Hindlimb muscle (tissue), 1 donor: Measurements from ENCODE around the gene WNK1. TPM values are rescaled to one million over a fixed set of nuclear protein-coding genes. Genes with fewer than 3 reads are reported as not detected.
"Not testable (repeated sequence)": the region's sequence is repeated elsewhere in the genome, so short reads cannot be mapped to it uniquely, and the experiment has no call there.

Source experiments
- DNase-seq: peaks from one replicate; pipeline ENCODE4 v3.0.0-alpha.2; 2013
- polyA plus RNA-seq: library from polyadenylated mRNA; unstranded; fragments of 120-200 nt; gene quantifications from one replicate; pipeline ENCODE4 v1.2.1, GENCODE V29; 2013; ENCODE audit not compliant: insufficient read length

WNK1 gene
- polyA plus RNA-seq, 1 donor, result 61.4 TPM

DNA sequence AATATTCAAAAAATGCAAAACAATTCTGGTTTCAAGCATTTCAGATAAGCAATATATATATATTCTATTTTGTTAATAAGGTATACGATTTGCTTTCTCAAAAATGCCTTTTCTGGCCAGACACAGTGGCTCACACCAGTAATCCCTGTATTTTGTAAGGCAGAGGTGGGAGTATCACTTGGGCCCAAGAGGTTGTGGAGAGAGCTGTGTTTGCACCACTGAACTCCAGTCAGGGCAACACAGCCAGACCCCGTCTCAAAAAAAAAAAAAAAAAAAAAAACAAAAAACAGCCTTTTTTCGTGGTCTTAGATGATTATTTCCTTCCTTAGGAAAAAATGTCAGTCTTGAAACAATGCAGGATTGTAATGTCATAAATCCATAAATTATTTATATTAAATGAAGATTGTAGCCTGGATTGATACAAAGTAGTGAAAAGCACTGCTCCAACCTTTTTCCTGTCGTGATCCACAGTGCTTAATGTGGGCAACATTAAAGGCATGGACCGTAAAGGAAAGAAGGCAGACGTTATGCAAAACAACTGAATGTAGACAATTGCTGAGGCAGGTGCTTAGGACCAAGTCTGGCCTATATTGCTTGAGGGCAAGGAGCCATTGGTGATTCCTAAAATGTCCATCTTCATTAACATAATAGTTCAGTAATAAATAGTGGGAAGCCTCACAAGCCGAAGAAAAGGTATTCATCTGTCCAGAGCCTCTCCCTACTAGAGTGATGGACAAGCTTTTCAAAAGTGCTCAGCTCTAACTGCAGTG lies 160.3 kb downstream of the WNK1 start:
- no peak for DNase-seq

DNA sequence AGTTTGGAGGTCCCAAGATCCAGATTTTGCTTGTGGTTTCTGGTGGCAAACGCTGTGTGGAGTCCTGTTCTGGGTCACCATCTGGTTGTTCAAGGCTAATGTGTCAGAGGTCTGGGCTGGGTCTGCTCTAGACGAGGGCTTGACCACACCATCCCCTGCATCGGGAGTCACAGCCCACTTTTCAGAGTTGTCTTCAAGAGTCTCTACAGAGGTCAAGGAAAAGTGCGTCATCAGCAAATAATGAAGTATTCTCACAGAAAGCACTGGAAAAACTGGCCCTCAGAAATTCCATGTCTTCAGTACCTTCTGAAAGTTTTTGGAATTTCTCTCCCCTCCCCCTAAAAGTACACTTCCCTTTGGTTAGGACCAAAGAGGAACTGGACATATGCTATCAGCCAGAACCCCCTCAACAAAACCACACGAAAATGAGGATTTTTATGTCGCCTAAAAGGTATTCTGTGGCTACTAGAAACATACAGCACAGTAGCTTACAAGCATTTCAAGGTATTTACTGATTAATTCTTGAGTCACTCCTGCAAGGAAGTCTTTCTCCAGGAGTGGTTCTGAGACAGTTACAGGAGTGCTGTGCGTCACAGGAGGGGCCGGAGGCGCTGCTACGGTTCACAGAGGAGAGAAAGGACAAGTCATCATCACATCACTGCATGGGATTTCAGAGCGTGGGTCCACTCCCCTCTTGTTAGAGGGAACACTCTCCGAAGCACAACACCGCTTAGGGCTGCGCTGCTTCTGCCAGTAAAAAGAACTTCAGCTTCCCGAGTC lies 161.7 kb downstream of the WNK1 start:
- no peak for DNase-seq

DNA sequence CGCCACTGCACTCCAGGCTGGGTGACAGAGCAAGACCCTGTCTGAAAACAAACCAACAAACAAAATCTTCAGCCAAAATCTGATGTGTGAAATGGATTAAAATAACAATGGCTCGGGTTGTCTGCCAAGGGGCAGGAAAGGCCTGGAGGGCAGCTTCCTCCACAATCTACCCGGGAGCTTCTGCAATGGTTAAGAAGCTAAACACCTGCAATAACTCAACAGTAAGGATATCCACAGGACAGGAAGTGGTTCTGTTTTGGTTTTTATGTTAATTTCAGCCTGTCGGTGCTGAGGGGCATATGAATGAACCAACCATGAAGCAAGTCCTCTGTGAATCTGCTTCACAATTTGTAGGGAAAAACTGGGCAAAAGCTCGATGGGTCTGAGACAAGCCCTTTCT lies 162.7 kb downstream of the WNK1 start:
- no peak for DNase-seq

DNA sequence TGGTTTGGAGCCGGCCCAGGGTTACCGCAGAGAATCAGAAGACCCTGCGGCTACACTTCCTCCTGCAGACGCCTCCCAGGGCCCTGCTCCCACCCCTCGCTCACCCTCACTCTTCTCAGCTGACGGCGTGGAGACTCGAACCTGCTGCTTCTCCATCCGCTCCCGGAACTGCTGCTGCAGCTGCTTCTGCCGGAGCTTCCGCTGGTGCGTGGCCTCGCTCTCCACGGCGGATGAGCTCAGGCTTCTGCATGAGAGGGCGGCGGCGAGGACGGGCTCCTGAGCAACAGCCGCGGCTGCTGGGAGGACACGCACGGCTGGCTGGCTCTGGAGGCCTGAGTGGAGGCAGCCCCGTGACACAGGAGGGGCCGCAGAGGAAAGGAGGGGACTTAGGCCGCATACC lies 163.9 kb downstream of the WNK1 start:
- no peak for DNase-seq

DNA sequence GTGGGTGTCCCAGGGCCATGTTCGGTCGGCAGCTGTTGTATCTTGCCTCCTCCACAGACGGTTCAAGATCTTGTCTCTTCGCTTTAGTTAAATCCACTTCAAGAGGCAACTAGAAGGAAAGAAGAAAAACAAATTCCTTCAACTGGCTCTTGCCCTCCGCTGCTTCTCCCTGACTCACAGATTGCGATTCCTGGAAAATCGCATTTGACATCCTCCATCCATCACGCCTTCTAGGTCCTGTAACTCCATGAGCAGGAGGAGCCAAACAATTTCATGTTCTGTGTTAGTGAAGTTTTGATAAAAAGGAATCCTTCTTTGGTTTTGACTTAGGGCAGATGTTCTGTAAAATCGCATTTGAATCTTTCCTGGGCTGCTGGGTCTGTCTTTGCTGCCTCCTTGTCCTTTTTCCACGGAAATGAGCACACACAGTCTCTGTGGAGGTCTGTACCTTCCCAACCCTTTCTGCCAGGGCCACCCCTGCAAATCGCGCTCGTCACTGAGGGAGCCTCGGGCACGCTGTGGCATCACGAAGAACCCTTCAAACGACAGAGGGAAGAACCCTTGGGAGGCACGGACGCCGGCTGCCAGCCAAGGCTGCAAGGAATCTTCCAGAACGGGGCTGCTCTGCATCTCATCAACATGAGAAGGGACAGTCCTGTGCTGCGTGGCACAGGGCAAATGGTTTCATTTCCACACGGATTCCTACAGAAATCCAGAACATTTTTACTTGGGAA lies 164.5 kb downstream of the WNK1 start:
- no peak for DNase-seq

DNA sequence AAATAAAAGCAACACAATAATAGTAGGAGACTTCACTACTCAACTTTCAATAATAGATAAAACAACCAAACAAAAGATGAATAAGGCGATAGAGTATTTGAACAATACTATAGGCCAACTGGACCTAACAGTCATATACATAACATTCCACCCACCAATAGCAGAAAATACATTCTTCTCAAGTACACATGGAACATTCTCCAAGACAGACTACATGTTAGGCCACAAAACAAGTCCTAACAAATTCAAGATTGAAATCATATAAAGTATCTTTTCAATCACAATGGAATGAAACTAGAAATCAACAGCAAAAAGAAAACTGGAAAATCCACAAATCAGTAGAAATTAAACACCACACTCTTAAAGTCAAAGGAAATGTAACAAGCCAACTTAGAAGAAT lies 168.3 kb downstream of the WNK1 start:
- no peak for DNase-seq

DNA sequence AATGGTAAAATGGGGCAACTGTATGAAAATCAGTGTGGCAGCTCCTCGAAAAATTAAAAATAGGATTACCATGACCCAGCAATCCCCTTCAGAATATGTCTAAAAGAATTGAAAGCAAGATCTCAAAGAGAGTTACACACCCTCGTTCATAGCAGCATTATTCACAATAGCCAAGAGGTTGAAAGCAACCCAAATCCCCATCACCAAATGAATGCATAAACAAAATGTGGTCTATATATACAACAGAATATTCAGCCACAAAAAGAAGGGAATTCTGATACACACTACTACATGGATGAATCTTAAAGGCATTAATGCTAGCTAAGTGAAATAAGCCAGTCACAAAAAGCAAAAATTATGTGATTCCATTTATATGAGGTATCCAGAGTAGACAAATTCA lies 169.9 kb downstream of the WNK1 start:
- no peak for DNase-seq

DNA sequence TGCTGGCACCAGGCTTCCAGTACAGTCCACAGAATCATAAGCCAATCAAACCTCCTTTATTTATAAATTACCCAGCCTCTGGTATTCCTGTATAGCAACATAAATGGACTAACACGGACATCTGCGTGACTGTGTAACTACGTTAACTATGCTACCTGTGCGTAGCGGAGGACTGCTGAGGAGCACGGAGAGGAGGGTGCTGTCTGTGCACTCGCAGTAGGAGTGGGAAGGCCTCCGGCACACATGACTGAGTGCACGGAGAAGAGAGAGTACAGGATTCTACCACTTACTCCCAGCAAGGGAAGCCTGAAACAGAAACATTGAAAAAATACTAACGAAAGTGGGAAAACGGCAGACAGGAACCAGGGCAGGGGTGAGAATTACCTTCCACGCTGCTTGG lies 174.3 kb downstream of the WNK1 start:
- DNase-seq, result no peak

DNA sequence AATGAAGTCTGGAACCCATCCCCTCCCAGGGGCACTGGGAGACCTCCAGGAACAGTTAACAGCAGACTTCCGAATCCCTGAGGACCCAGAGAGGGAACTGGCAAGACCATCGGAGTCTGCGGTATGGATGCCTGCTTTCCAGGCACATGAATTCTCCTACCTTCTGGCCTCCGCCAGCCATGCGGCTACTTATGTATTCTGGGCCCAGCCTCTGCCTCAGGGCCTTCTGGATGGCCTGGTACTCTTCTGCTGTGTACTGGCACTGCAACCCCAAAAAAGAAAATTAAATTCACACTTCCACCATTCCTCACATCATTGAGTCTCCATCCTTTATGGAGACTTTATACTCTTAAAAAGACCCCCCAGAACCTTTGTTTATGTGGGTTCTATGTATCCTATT lies 178.7 kb downstream of the WNK1 start:
- no peak for DNase-seq

DNA sequence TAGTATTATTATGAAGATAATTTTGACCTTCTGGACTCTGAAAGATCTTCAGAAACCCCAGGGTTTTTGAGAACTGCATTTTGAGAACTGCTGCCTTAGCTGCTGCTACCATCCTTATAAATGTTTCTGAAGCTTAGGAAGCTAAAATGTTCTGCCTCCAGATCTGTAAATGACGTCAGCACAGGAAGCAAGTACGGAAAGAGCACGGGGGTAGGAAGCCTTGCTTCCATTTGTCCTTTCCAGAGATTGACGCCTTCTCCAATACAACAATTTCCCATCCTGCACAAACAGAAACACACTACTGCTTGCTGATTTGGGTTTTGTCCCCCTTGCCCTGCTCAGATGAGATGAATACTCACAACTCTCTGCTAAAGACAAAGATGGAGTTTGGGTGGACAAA lies 179.2 kb downstream of the WNK1 start:
- DNase-seq, result no peak

DNA sequence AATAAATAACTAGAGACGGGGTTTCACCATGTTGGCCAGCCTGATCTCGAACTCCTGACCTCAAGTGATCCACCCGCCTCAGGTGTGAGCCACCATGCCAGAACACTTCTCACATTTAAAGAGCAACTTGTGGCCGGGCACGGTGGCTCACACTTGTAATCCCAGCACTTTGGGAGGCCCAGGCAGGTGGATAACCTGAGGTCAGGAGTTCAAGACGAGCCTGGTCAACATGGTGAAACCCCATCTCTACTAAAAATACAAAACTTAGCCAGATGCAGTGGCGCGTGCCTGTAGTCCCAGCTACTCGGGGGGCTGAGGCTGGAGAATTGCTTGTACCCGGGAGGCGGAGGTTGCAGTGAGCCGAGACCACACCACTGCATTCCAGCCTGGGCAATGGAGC lies 183.5 kb downstream of the WNK1 start:
- DNase-seq, result not testable (repeated sequence)

DNA sequence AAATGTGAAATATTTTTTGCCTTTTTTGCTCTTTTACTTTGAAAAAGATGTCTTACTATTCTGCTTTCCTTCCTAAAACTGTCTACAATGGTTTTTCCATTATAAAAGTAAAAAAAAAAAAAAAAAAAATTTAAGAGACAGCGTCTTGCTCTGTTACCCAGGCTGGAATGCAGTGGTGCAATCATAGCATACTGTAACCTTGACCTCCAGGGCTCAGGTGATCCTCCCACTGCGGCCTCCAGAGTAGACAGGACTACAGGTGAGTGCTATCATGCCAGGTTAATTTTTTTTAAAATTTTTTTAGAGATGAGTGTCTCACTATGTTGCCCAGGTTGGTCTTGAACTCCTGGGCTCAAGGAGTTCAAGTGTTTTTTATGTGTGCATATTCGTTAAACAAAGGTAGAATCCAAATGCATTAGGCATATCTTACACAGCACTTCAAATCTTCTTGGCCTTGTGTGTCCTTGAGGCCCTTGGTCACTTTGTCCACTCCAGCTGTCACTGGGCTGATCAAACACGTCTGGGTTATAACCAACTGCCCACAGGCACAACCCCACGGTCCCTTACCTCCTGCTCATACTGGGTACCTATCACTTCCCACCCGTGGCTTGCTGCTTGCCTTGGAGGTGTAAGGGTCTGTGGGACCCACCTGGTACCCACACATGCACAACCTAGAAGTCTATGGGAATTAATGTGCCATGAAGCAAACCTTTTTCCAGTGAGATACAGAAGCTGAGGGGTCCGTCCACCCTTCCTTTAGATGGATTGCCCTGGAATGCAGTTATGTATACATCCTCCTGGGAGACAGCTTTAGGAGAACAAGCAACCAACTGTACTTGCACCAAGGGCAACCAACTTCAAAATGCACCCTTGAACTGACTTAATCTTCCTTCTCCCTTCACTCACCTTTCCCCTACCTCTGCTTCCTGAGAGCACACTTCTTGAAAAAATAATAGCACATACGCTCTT lies 184.3 kb downstream of the WNK1 start:
- DNase-seq, result no peak

DNA sequence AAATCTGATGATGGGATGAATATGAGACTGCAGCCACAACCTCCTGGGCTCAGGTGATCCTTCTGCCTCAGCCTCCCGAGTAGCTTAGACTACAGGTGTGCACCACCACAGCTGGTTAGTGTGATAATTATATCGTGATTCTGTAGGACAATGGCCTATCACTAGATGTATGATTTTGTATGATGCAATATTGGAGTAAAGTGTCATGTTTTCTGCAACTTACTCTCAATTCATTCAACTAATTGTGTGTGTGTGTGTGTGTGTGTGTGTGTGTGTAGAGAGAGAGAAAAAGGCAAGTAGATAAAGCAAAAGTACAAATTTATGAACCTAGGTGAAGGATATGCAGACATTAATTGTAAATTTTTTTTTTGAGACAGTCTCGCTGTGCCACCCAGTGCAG lies 186.4 kb downstream of the WNK1 start:
- no peak for DNase-seq

DNA sequence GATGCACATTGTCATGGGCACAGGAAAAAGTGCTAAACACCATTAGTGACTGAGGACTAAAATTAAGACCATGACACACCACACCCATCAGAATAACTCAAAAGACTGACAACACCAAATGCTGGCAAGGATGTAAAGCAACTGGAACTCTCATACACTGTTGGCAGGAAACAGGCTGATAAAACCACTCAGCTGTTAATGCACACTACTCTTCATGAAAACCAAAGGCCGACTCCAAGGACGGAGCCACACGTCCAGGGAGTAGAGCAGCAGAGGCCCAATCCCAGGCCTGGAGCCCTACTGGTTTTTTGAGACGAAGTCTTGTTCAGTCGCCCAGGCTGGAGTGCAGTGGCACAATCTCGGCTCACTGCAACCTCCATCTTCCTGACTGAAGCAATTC lies 190.7 kb downstream of the WNK1 start:
- DNase-seq, result peak; percentile 8

DNA sequence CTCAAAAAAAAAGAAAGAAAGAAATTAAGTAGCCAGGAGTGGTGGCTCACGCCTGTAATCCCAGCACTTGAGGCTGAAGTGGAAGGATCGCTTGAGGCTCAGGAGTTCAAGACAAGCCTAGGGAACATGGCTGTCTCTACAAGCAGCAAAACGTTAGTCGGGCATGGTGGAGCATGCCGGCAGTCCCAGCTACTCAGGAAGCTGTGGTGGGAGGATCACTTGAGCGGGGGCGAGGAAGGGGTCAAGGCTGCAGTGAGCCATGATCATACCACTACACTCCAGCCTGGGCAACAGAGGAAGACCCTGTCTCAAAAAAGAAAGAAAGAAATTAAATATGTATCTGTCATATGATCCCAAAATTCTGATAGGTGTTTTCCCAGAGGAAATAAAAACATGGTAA lies 191.8 kb downstream of the WNK1 start:
- no peak for DNase-seq

DNA sequence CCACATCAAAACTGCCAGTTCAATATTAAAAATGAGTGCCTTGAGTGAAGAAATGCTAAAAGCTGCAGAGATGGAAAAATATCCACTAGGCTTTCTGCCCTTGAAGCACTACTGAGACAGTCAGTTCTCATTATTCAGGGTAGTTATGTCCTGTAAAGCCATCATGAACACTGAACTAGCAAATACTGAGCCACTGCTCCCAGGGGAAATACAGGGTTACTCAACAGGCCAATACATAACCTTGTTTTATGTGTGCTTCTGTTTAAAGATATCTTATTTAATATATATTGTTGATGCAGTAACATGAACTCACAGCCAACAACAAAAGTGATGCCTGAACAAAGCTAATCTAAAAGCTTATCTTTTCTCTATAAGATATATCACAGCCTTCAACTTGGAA lies 193.8 kb downstream of the WNK1 start:
- no peak for DNase-seq

DNA sequence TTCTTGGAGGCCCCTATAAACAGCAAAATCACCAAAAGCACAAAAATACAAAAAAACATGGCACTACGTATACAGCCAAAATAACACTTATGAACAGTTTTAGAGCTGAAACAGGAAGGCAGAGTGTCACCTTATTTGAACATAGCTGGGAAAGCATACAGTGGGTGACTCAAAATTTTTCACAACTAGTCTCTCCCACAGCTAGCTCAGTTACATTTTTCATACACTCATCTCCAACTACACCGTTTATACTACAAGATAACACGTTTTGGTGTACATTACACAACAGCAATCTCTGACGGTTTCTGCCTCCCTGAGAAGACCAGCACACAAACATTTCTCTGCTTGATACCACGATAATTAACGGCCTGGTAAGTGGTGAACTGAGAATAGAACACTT lies 194.3 kb downstream of the WNK1 start:
- no peak for DNase-seq

DNA sequence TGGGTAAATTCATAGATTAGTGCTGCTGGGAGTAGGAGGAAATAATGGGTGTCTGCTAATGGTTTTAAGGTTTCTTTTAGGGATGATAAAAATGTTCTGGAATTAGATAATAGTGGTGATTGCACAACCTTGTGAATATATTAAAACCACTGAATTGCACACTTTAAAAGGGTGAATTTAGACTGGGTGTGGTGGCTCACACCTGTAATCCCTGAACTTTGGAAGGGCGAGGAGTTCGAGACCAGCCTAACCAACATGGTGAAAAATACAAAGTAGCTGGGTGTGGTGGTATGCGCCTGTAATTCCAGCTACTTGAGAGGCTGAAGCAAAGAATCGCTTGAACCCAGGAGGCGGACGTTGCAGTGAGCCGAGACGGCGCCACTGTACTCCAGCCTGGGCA lies 195.9 kb downstream of the WNK1 start:
- no peak for DNase-seq

DNA sequence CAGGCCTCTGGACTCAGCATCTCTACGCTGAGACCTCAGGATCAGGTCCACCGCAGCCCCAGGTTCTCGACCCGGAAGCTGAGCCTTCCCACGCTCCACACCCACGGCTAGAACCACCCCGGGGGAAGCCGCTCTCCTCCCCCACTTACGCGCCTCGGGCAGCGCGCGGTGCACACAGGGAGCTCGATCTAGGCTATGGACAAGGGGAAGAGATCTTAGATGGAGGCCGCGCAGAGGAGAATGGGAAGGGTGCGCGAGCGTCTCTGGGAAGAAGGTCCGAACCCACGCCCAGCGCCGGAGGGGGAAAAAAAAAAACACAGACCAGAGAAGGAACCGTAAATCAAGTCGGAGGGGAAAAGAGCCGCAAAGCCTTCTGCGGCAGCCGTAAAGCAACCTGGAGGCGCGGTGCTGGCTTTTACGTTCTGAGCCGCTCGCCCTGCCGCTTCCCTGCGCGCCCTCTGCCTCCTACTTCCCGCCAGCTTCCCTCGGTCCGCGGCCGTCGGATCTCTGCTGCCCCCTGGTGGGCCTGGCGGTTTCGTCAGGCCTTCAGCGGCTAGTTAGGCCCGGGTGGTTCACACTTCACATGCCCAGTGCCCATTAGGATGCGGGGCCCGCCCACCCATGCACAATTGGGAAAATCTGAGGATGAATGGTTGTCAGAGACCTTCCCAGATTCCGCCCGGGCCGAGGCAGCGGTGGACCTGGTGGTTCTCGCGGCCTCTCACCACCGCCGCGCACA lies 197.2 kb downstream of the WNK1 start, which contains the start of gene RAD52:
Gene RAD52 (minus strand): TSS at position 242 of the 739 bp plus-strand sequence. CDS start 16,636 bp downstream, outside the sequence.
- peak; percentile 99 for DNase-seq

DNA sequence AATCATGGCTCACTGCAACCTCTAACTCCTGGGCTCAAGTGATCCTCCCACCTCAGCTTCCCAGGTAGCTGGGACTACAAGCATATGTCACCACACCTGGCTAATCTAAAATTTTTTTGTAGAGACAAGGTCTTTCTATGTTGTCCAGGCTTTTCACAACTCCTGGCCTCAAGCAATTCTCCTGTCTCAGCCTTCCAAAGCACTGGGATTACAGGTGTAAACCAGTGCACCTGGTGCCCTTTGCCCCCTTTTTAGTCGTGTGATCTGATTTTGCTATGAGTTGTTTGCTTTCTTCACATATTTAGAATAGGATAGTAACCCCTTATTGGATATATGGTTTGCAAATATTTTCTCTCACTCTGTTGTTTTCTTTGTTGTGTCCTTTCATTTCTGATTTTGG lies 198.8 kb downstream of the WNK1 start:
- no peak for DNase-seq

DNA sequence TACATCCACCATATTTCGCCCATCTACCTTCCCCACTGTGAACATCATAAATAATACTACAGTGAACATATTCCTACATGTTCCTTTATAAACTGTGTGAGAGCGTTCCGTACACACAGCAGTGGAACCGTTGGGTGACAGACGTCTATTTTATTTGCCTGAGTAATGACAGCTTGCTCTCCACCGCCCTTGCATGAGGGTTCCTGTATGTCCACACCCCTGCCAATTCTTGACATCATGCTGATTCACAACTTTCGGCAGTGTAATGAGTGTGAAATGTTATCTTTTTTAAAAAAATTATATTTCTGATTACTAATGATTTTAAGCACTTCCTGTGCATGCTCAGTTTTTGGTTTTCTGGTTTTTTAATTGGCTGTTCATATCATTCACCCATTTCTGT lies 201.4 kb downstream of the WNK1 start:
- no peak for DNase-seq
